ENCODE data around the gene CTNNA1.

- TF ChIP-seq POLR2A (IDR thresholded peaks at IDR 0.05): no peak
- TF ChIP-seq CTCF (IDR thresholded peaks at IDR 0.05 in 4 of 5, conservative IDR thresholded peaks at IDR 0.05 in 1 of 5): no peak
Observed at GRCh38 chr5:138853132-138853531, 99.9 kb downstream of the CTNNA1 start.
